HS-5 (cell line): ENCODE measurements around the gene COX20.
"Not testable (repeated sequence)": the region's sequence is repeated elsewhere in the genome, so short reads cannot be mapped to it uniquely, and the experiment has no call there.

Source experiments
- DNase-seq: peaks from one replicate; pipeline ENCODE4 v3.0.0-alpha.2; 2012; ENCODE audit warnings: low read depth

Gene COX20, protein sequence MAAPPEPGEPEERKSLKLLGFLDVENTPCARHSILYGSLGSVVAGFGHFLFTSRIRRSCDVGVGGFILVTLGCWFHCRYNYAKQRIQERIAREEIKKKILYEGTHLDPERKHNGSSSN

DNA sequence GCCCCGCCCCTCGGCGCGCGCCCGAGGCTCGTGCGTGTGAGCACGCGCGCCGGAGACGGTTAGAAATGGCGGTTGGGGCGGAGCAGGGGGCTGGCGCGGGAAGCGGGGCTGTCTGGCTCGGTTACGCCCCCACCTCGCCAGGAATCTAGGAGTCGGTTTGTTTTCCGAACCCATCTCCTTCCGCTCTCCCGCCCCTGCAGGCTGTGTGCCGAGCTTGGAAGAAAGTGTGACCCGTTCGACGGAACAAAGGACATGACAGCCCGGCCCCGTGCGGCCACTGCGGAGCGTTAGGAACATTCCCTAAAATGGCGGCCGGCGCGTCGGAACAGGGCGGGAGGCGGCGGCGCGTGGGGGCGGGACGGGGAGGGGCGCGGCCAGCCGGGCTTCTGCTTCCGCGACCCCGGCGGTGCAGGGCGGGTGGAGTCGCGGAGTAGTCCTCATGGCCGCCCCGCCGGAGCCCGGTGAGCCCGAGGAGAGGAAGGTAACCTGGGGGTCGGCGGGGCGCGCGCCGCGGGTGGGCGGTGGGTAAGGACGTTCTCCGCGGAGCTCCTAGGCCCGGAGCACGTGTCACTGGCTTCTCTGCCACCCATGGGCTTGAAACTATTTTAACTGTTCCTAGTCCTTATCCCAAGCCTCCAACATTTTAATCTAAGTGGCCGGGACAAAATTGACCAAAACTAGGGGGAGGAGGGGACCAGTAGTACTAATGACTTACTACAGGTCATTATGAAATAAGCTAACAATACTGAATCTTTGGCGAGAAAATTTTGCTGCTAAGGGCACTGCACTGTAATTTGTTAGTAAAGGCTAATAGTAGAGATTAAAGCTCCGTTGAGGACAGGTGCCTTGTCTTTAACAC, at the start of gene COX20:
COX20 (plus strand) TSS at position 383 of the 859 bp plus-strand sequence; CDS start at position 440, 57 bp downstream.
- peak; percentile 76 for DNase-seq

DNA sequence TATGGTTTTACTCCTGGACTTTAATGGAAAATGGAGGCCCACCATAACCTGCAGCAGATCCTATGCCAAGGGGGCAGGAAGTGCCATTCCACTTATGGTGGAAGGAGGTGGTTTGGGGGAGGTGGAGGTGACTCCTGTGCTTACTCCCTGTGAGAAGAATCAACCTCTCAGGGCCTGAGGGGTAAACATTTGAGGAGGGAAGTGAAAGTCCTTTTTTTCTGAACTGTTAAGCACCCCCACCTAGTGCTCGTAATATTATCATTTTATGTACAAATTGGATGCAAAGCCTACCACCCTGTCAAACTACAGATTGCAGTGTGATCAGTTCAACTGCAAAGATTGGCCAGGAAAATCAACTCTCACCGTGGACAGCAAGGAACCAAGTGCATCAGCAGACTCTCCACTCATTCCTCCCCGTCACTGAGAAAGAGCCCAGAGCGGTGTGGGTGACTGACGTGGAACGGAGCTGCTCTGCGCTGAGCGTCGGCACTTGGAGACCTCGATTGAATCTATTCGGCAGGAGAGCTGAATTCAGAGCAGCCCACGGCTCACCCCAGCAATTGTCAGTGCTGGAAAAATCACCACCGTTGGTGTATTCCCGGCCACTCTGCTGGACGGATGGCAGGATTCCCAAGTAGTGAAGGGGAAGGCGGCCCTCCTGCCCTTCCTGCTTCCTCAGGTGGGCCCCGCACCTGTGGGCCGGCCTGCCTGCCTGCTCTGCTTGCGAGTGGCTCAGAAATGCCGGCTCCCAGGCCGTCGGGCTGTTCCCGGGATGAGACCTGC, 46.8 kb upstream of the COX20 start:
- no peak for DNase-seq

DNA sequence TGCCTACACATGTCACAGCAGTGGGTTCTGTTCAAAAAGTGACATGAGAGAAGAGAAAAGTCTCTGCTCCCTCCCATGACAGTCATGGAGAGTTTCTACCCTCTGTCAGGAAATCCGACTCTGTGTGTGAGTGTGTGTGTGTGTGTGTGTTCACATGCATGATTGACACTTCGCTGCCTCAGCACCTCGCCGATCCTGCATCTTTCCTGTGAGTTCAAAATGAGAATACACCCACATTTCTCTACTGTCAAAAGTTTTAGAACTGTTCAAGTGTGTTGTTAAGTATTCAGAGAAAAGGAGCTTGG, 46.2 kb upstream of the COX20 start:
- no peak for DNase-seq

DNA sequence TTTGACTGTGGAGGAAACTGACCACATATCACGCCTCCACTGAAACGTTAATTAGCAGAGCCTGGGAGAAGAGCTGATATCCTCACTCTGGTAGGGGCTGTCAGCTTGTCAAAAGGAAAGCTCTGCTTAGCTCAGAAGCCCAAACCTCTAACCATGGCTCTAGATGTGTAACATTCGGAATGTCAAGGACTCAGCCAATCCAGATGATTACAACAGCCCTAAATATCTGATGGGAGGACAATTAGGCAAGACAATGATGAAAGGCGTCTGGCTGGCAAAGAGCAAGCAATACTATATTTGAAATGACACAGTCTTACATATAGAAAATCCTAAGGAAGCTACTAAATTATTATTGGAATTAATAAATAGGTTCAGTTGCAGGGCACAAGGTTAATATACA, 45.7 kb upstream of the COX20 start:
- DNase-seq: no peak

DNA sequence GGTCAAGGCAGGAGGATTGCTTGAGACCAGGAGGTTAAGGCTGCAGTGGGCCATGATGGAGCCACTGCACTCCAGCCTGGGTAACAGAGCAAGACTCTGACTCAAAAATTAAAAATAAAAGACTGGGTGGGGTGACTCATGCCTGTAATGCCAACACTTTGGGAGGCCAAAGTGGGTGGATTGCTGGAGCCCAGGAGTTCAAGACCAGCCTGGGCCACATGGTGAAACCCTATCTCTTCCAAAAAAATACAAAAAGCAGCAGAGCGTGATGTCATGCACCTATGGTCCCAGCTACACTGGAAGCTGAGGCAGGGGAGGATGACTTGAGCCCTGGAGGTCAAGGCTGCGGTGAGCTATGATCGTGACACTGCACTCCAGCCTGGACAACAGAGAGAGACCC, 44.4 kb upstream of the COX20 start:
- DNase-seq: no peak

DNA sequence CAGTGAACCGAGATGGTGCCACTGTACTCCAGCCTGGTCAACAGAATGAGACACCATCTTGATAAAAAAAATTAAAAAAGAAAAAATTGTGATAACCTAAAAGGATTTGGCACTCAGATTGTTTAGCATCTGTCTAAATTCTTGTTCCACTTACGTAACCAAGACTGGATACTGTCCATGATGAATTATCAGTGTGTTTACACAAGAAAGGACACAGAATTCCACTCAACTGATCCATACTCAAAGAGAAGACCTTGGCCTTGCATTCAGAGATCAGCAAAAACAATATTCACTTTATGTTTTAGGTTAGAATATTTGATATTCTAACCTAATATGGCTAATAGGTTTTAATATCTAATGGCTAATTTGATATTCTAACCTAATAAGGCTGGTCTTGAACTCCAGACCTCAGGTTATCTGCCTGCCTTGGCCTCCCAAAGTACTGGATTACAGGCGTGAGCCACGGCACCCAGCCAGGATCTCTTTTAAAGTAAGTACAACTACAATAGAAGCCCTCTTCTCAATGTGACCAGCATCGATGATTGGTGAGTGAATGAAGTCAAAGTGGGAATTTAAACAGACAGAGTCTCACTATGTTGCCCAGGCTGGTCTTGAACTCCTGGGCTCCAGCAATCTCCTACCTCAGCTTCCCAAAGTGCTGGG, 43.1 kb upstream of the COX20 start:
- DNase-seq: no peak

DNA sequence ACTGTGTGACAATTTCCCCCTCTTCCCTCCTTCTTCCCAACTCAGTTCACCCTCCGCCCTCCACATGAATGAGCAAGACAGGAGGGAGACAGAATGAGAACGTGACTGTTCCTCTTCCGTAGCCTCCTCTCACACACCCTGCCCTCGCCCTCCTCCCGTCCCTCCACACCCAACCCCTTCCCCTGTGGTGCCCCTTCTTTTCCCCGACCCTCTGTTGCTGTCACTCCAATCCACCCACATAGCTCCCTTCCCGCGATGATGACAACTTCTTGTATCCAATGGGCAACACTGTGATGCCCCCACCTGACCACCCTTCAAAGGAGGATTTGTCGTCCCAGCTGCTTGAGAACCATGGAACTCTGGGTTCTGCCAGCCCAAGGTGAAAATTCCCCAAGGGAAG, 41.4 kb upstream of the COX20 start:
- no peak for DNase-seq

DNA sequence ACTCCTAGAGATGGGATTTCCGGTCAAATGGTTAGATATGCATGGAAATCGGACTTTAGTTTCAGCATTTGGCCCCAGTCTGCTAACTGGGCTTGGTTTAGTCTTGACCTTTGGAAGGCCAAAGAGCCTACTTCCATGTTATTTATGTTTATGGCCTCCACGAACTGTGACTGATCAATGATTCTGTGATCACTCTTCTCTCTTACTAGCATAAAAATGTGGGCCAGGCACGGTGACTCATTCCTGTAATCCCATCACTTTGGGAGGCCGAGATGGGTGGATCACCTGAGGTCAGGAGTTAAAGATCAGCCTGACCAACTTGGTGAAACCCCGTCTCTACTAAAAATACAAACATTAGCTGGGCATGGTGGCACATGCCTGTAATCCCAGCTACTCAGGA, 40.9 kb upstream of the COX20 start:
- DNase-seq: not testable (repeated sequence)

DNA sequence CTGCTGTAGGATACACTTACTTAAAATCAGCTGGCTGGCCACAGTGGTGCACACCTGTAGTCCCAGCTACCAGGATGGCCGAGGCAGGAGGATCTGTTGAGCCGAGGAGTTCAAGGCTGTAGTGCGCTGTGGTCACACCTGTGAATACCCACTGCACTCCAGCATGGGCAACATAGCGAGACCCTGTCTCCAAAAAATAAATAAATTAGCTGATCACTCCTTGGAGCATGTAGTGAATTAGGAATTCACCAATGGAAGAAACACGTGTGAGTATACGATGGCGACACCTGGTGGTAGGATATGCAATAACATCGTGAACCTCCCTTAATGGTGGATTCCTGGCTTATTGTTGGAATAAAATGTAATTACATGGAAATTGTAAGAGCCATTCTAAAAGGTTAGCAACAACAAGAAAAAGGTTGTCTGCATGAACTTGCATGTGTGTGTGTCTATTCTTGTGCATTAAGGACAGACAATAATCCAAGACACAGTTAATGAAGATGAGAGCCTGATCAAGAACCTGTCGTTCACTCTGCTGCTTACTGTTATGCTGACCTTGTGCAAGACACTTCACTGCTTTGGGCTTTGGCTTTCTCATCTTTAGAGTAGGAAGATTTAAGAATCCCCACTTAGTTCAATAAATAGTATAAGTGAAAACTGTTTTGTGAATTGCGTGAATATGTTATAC, 38.6 kb upstream of the COX20 start:
- no peak for DNase-seq

DNA sequence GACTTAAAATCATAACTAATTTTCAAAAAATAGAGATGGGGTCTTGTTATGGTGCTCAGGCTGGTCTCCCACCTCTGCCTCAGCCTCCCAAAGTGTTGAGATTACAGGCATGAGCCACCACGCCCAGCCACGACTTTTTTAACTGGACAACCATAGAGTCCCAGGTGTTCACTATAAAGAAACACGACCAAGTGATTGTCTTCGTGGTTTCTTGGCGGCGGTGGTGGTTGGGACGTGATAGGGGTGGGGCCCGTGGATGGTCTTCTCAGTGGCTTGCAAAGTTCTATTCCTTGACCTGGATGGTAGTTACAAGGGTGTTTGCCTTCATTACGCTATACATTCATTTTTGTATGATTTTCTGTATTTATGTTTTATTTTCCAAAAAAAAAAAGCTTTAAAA, 34.6 kb upstream of the COX20 start:
- DNase-seq: no peak

DNA sequence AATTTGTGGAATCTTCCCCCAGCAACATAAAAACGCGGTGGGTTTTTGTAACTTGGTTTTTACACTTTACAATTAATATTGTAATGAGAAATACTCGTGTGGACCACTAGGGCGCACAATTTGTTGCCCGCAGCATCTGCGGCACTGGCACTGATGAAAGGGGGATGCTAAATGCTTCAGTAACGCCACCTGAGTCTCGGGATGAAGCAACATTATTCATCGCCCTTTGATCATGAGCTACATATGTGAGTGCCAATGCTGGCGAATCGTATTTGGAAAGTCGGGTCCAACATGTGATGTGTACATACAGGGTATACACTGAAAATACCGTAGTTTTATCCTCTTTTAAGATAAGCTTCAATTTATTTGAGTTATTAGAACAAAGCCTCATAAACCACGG, 34.2 kb upstream of the COX20 start:
- DNase-seq: no peak

DNA sequence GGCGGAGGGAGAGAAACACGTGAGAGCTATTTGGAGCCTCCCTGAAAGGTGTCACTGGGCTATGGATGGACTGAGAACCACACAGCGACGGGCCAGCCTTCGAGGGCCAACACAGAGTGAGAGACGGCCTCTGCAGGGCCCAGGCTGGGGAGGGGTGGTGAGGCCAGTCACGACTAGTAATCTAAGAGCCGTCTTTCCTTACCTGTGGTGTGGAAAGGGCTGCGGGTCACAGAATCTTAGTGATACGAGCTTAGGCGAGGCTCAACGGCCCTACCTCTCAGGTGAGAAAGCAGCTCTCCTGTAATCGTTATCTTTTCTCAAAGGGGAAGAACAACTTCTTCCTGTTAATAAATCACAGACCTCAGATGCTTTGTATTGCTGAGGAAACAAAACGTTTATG, 33.4 kb upstream of the COX20 start:
- no peak for DNase-seq

DNA sequence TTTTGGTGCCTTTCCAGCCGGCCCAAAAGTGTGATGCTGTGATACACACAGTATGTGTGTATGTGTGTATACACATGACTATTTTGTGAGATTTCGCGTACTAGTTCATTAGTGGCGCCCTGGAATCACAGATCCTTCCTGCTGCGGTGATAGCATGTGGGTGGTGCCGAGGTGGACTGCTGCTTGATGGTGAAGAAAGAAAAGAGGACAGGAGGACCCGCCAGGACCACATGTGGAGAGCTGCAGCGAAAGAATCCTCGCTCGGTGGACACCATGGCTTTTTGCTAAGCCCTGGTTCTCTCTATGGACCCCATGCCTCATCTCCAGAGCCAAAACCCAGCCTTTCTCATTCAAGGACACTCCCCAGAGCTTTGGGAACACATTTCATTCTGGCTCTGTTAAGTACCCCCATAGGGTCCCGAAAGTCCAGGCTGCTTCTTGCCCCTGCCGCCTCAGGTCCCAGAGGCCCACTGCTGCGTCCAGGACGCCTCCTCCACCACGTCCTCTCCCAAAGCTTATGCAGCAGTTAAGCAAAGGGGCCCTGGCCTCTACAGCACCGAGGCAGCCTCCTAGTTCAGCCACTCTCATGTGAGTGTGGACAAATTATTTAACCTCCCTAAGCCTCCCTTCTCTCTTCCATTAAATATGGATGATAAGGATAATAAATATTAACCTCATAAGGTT, 32.8 kb upstream of the COX20 start:
- DNase-seq: no peak

DNA sequence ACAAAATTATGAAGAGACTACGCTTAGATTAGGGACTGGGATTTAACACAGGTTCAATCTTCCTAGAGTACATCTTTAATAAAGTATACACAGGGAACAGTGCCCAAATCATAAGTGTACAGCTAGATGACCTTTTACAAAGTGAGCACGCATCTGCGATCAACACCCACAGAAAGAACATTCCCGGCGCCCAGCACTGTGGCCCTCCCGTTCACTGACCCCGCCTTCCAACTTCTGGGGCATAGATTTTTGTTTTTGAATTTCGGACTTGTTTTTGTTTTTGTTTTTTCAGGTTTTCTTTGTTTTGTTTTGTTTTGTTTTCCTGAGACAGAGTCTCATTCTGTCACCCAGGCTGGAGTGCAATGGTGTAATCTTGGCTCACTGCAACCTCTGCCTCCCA, 30.6 kb upstream of the COX20 start:
- no peak for DNase-seq

DNA sequence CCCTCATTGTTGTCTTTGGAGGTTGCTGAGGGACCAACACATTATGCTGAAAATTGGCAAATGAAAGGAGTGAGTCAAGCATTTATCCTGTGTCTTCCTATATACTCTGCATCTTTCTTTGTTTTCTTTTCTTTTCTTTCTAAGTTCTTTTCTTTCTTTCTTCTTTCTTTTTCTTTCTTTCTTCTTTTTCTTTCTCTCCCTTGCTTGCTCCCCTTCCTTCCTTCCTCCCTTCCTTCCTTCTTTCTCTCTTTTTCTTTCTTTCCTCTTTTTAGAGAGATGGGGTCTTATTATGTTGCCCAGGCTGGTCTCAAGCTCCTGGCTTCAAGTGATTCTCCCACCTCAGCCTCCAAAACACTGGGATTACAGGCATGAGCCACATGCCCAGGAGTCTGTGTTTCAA, 28.3 kb upstream of the COX20 start:
- no peak for DNase-seq

DNA sequence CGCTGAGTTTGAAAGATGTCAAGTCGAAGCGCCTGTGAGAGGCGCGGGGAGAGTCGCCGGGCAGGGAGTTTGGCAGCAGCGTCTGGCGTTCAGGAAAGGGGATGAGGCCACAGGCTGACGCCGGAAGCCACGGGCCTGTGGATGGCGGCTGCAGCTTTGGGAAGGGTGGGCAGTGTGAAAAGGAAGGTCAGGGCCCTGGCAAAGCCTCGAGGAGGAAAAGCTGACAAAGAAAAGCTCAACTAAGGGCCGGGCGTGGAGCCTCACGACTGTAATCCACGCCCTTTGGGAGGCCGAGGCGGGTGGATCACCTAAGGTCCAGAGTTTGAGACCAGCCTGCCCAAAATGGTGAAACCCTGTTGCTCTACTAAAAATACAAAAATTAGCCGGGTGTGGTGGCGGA, 25.2 kb upstream of the COX20 start:
- no peak for DNase-seq

DNA sequence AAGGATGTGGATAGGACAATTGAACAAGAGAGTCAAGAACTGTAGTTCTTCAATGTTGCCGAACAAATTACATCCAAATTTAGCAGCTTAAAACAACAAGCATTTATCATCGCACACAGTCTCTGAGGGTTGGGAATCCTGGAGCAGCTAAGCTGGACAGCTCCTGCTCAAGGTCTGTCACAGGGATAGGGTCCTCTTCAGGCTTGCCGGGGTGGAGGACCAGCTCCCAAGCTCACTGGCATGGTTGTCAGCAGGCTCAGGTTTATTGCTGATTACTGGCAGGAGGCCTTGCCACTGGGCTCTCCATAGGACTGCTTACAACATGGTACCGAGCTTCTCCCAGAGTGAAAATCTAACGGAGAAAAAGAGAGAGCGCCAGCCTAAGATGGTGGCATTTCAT, 22.1 kb upstream of the COX20 start:
- no peak for DNase-seq

DNA sequence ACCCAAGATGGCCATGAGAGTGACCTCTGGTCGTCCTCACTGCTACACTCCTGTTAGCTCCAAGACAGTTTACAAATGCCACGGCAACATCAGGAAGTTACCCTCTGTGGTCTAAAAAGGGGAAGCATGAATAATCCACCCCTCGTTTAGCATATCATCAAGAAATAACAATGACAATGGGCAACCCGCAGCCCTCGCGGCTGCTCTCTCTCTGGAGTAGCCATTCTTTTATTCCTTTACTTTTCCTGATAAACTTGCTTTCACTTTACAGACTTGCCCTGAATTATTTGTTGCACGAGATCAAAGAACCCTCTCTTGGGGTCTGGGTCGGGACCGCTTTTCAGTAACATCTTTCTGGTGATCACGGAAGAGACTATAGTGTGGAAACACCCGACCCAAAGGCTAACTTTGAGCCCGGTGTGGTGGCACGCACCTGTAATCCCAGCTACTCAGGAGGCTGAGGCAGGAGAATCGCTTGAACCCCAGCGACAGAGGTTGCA, 19.8 kb upstream of the COX20 start:
- DNase-seq: no peak

DNA sequence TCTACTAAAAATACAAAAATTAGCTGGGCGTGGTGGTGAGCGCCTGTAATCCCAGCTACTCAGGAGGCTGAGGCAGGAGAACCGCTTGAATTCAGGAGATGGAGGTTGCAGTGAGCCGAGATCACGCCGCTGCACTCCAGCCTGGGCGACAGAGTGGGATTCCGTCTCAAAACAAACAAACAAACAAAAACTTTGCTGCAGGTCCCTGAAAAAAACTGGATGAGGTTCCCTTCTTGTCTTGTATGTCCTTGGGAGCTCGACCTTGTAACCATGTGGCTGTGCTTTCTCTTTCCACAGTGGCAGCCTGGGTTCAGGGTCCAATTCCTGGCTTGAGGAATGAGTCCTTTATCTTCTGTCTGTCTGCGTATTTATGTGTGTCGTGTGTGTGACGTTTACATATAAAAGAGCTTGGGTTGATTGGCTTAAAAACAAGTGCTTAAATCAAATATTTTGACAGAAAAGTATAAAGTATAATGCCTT, 18.0 kb upstream of the COX20 start:
- no peak for DNase-seq

DNA sequence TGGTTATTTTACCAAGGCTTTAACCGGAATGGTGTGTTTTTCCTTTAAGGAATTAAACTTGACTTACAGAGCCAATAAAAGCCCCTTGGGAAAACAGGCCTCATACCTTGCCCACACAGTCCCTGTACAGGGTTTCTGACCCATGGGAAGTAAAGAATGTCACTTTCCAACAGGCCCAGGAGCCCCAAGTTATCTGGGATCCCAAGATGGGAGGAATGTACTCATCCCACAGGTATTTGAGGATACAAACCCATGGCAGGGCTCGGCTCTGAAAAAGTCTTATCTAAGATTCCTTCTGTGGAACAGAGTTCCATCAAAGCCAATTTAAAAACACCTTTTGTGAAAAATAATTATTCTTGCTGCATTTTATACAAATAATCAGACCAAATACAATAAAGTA, 15.3 kb upstream of the COX20 start:
- DNase-seq: no peak

DNA sequence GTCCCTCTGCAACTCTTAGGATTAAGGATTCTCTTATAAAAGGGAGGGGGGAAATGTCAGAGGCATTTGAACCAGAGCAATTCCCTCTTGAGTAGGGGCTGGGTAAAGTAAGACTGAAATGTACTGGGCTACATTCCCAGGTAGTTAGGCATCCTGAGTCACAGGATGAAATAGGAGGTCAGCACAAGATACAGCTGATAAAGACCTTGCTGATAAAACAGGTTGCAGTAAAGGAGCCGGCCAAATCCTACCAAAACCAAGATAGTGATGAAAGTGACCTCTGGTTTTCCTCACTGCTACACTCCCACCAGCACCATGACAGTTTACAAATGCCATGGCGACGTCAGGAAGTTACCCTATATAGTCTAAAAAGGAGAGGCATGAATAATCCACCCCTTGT, 14.3 kb upstream of the COX20 start:
- DNase-seq: no peak
